ENCODE data around the gene CDH13.

- TF ChIP-seq CTCF (IDR thresholded peaks at IDR 0.05; ENCODE audit: control extremely low read depth in 1 of 3, insufficient read depth in 1 of 3, low read depth in 1 of 3, low read length in 3 of 3) (no peak), HDAC6 (IDR thresholded peaks at IDR 0.05; ENCODE audit: low read depth, low read length) (no peak), USF2 (IDR thresholded peaks at IDR 0.05; ENCODE audit: low read length) (no peak), POLR2A (IDR thresholded peaks at IDR 0.05; ENCODE audit: control extremely low read depth in 1 of 2, low read depth in 2 of 2, low read length in 2 of 2) (no peak), TEAD4 (IDR thresholded peaks at IDR 0.05; ENCODE audit: low read depth, low read length) (no peak), MAX (IDR thresholded peaks at IDR 0.05) (no peak), TCF12 (IDR thresholded peaks at IDR 0.05; ENCODE audit: low read depth, low read length) (no peak), EZH2 (IDR thresholded peaks at IDR 0.05; ENCODE audit: low read depth, low read length, severe bottlenecking) (no peak), ATF3 (IDR thresholded peaks at IDR 0.05; ENCODE audit: insufficient read depth, low read depth, low read length) (no peak), RNF2 (IDR thresholded peaks at IDR 0.05; ENCODE audit: borderline replicate concordance, low read depth, low read length, missing control alignments, poor library complexity, severe bottlenecking) (no peak), SIN3A (conservative IDR thresholded peaks at IDR 0.05 in 1 of 2, IDR thresholded peaks at IDR 0.05 in 1 of 2; ENCODE audit: low read depth in 1 of 2, low read length in 2 of 2) (no peak), BACH1 (IDR thresholded peaks at IDR 0.05; ENCODE audit: low read length) (no peak), CBX8 (IDR thresholded peaks at IDR 0.05; ENCODE audit: borderline replicate concordance, low read depth, low read length) (no peak)
Observed at GRCh38 chr16:83717814-83718213, 1091.0 kb downstream of the CDH13 start.
